H7 (cell line): ENCODE data around the gene SLC25A11. TPM values are rescaled to one million over a fixed set of nuclear protein-coding genes. Genes with fewer than 3 reads are reported as not detected.
"Not testable (repeated sequence)": the region's sequence is repeated elsewhere in the genome, so short reads cannot be mapped to it uniquely, and the experiment has no call there.

Experiments used
- DNase-seq: peaks from one replicate; pipeline ENCODE4 v3.0.0; 2012
- H3K27me3 ChIP-seq: 2 replicates; pipeline ENCODE4 v1.6.0; 2011; ENCODE audit warnings: mild to moderate bottlenecking, low read length; ENCODE audit not compliant: control insufficient read depth, insufficient read depth
- H3K36me3 ChIP-seq: replicated peaks from 2 replicates; pipeline ENCODE4 v1.5.1; 2011; ENCODE audit warnings: low read length; ENCODE audit not compliant: control insufficient read depth, insufficient read depth
- H3K4me3 ChIP-seq: 2 replicates; pipeline ENCODE4 v1.5.1; 2011; ENCODE audit warnings: low read depth, mild to moderate bottlenecking, control low read depth, low read length, moderate library complexity; ENCODE audit not compliant: insufficient read depth
- total RNA-seq: library from RNA; depleted of rRNA; stranded (reverse); fragments of >200 nt; shearing (Covaris generic); gene quantifications from 2 replicates; pipeline ENCODE4 v1.2.3, GENCODE V29; 2014

The SLC25A11 gene
- total RNA-seq, 1 experiment from 2014 or later, result 169 TPM

- no peaks in the 10 kb centered on the region for H3K27me3 ChIP-seq
- DNase-seq, result no peak
- H3K36me3 ChIP-seq, result no peaks in the 10 kb centered on the region; the same call in 1 of the 2 replicates
- no peak within 1 kb of the TSS for H3K4me3 ChIP-seq
These were observed 7.9 kb downstream of the SLC25A11 start, which contains the start of gene GP1BA for GRCh38 chr17:4931963-4932362. Gene GP1BA, plus strand, starts transcription at chr17:4932277. Its CDS starts 328 bp downstream, at chr17:4932605.

- H3K4me3 ChIP-seq, result no peak overlapping the region
- no peaks in the 10 kb centered on the region for H3K36me3 ChIP-seq
- DNase-seq, result no peak
- no peaks in the 10 kb centered on the region for H3K27me3 ChIP-seq
These were observed 11.0 kb downstream of the SLC25A11 start for GRCh38 chr17:4928881-4929280.

GRCh38 chr17:4926577-4927335 lies 13.1 kb downstream of the SLC25A11 start:
- not testable (repeated sequence) for H3K4me3 ChIP-seq, DNase-seq, H3K36me3 ChIP-seq, H3K27me3 ChIP-seq

- Histone ChIP-seq H3K36me3 (no peaks in the 10 kb centered on the region), H3K4me3 (no peak overlapping the region), H3K27me3 (no peaks in the 10 kb centered on the region)
- DNase-seq, result no peak
These were observed 18.5 kb downstream of the SLC25A11 start for GRCh38 chr17:4921320-4921719.

- no peak overlapping the region for H3K4me3 ChIP-seq
- no peak for DNase-seq
- H3K36me3 ChIP-seq, result no peaks in the 10 kb centered on the region
- H3K27me3 ChIP-seq, result no peaks in the 10 kb centered on the region
These were observed 19.3 kb downstream of the SLC25A11 start for GRCh38 chr17:4920351-4921048.

- peak; percentile 57 for DNase-seq
- H3K27me3 ChIP-seq, result no peaks in the 10 kb centered on the region
- H3K4me3 ChIP-seq, result no peak overlapping the region
- H3K36me3 ChIP-seq, result no peaks in the 10 kb centered on the region
These were observed 20.3 kb downstream of the SLC25A11 start for GRCh38 chr17:4919511-4920047.

- not testable (repeated sequence) for H3K36me3 ChIP-seq, DNase-seq, H3K27me3 ChIP-seq, H3K4me3 ChIP-seq
These were observed 25.3 kb downstream of the SLC25A11 start for GRCh38 chr17:4914551-4914950.

- no peaks in the 10 kb centered on the region for H3K36me3 ChIP-seq
These were observed 25.9 kb downstream of the SLC25A11 start for GRCh38 chr17:4913994-4914393.

GRCh38 chr17:4908711-4909496 lies 30.9 kb downstream of the SLC25A11 start:
- Histone ChIP-seq H3K4me3 (no peak overlapping the region), H3K27me3 (no peaks in the 10 kb centered on the region), H3K36me3 (no peaks in the 10 kb centered on the region)
- peak; percentile 93 for DNase-seq

More at GRCh38 chr17:4913994-4914393, 25.9 kb downstream of the SLC25A11 start:
- DNase-seq, result peak; percentile 9
- Histone ChIP-seq H3K4me3 (no peak overlapping the region), H3K27me3 (no peaks in the 10 kb centered on the region)

GRCh38 chr17:4908301-4908700 lies 31.5 kb downstream of the SLC25A11 start:
- peak; percentile 57 for DNase-seq
- Histone ChIP-seq H3K36me3 (no peaks in the 10 kb centered on the region), H3K27me3 (no peaks in the 10 kb centered on the region), H3K4me3 (no peak overlapping the region)

GRCh38 chr17:4906642-4907041 lies 33.2 kb downstream of the SLC25A11 start:
- H3K36me3 ChIP-seq, H3K27me3 ChIP-seq, DNase-seq, H3K4me3 ChIP-seq: not testable (repeated sequence)

GRCh38 chr17:4903051-4903818 lies 36.6 kb downstream of the SLC25A11 start, which contains the start of gene CHRNE:
Gene CHRNE, minus strand, starts transcription at chr17:4903098. Its CDS starts 35 bp downstream, at chr17:4903063.
- Histone ChIP-seq H3K27me3 (peaks cover 22% of the 10 kb centered on the region; the same call in 1 of the 2 replicates), H3K4me3 (no peak within 1 kb of the TSS; the same call in 1 of the 2 replicates), H3K36me3 (no peaks in the 10 kb centered on the region)
- DNase-seq, result peak; percentile 87

- H3K36me3 ChIP-seq, result no peaks in the 10 kb centered on the region
- no peak overlapping the region for H3K4me3 ChIP-seq
- DNase-seq, result peak; percentile 18
- H3K27me3 ChIP-seq, result peaks cover 22% of the 10 kb centered on the region; the same call in 1 of the 2 replicates
These were observed 37.3 kb downstream of the SLC25A11 start for GRCh38 chr17:4902540-4902939.
